Measurements from ENCODE around the gene KRTAP5-4.

- no peak for TF ChIP-seq CTCF (IDR thresholded peaks at IDR 0.05)
- TF ChIP-seq POLR2A (IDR thresholded peaks at IDR 0.05), result no peak
Observed at GRCh38 chr11:1655168-1656060, 33.5 kb upstream of the KRTAP5-4 start.
